Stimulated activated CD4-positive, alpha-beta T cell treated with anti-CD3 and anti-CD28 coated beads, Interleukin-12 subunit alpha, Interleukin-12 subunit beta, amount 100 ng/mL, for 24 hours (primary cell): ENCODE data around the gene GRID1.
"Not testable (repeated sequence)": the region's sequence is repeated elsewhere in the genome, so short reads cannot be mapped to it uniquely, and the experiment has no call there.

Experiments
- DNase-seq, 2 experiments: peaks; one replicate each; pipeline ENCODE4 v3.0.0-alpha.2; 2020; ENCODE audit warnings: low read depth in 2 of 2

The GRID1 gene

DNA sequence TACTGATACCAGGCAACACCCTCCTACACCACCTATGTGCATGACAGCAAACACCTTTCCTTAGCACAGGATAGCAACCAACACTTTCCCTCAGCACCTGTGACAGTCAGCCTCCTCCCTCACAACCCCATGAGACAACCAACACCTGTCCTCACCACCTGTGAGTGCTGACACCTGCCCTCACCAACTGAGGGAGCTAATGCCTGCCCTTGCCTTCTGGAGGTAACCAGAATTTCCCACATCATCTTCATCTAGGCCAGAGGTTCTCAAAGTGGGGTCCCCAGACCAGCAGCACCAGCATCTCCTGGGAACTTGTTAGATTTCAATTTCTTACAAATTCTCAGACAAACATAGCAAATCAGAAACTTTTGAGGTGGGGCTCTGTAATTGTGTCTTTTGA is 112.5 kb downstream of the GRID1 start:
- DNase-seq, result no peak

DNA sequence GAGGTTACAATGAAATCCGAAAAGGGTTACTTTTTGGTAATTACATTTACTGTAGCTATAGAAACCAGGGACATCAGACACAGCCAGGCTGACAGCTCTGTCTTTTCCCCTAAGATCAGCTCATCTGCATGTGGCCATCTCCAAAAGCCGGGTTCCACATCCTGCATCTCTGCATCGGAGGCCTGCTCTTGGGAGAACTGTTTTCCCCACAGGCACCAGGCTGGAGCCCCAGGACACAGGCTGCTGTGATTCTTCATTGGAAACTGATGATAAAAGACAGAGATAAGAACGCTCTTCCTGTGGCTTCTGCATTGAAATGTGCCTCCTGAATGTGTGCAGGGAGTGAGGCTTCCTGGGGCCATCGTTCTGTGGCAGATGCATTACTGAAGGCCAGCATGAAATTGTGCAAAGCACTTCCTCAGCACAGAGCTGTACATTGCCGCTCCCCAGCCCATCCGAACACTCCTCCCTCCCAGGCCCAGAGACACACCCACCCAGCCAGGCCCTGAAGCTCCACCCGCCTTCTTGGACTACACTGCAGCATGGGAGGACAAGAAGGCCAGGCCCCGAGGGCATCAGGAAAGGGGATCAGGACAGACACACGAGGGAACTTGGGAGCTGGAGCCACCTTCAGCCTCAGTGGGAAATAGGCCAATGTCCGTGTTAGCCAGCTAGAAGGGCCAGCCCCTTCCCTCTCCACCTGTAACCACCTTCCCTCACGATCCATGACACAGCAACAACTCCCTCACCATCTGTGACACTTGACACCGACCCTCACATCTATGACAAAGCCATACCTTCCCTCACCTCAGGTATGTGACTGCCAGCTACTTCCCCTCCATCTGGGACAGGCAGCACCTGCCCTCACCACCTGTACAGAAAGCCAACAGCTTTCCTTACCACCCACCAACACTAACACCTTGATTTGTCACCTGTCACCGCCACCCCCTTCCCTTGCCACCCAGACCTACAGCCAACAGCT is 113.2 kb downstream of the GRID1 start:
- no peak for DNase-seq

DNA sequence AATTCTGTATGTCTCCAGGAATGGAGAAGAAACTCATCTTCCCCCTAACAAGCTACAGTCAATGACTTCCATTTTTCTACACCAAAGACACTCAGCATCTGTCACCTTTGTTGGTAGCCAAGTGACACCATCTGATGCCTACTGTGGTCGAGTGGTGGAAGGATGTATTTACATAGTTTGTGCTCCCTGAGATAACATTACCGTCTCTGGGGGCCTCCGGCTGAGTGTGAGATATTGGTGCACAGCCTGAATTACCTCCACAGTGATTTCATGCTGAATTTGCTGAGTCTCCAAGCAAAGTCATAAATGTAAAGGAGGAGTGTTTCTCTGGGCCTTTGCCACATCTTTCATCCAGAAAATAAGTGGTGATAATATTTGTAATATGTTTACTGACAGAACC is 114.0 kb downstream of the GRID1 start:
- DNase-seq, result no peak

DNA sequence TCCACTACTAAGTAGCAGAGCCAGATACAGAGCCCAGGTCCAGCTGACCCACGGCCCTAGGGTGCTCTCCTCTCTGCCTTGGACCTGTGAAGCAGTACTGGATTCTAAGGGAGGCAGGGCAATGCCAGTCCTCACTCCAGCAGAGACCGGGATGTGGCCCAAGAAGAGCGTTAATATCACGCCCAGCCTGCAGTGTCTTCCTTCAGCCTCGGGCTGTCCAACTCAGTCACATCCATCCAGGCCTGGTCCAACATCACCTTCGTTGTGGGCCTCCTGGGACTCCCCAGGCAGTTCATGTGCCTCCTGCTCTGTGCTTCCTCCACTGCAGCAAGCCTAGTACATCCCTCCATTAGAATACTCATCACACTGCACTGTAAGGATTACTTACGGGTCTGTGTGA is 114.5 kb downstream of the GRID1 start:
- no peak for DNase-seq

DNA sequence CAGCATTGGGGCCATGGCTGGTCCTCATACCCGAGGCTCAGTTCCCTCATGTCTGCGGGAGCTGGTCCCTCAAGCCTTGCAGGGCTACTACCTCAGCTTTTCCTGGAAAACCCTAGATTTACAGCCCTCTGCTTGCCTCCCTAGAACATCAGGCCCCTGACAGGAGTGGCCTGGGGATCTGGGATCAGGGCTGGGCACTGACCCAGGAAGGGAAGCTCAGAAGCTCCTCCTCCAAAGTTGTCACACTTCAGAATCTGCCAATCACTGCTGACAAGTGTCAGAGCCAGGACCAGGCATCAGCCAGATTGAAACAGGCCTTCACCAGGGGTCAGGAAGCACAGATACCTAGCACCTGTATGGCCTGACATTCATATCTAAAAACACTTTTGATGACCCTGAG is 115.2 kb downstream of the GRID1 start:
- DNase-seq, result no peak

DNA sequence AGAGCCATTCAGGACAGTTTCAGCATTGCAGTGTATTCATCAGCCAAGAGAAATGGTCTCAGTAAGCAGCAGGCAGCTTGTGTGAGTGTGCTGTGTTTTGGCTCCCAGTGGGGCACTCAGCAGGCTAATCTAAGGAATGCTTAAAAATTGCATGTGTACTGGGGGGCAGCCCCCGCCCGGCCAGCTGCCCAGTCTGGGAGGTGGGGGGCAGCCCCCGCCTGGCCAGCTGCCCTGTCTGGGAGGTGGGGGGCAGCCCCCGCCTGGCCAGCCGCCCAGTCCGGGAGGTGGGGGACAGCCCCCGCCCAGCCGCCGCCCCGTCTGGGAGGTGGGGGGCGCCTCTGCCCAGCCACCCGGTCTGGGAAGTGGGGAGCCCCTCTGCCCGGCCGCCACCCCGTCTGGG is 116.2 kb downstream of the GRID1 start:
- no peak for DNase-seq

DNA sequence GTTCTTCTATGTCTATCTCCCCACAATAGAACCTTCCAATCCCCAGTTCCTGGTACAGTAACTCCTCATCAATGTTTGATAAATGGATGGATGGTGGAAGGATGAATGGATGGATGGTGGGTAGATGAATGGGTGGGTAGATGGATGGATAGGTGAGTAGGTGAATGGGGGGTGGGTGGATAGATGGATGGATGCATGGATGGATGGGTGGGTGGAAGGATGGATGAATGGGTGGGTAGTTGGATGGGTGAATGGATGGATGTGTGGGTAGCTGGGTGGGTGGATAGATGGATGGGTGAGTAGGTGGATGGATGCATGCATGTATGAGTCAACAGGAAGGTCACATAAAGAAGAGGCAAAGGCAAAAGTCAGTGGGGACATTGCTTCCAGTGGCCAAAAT is 116.8 kb downstream of the GRID1 start:
- no peak for DNase-seq

DNA sequence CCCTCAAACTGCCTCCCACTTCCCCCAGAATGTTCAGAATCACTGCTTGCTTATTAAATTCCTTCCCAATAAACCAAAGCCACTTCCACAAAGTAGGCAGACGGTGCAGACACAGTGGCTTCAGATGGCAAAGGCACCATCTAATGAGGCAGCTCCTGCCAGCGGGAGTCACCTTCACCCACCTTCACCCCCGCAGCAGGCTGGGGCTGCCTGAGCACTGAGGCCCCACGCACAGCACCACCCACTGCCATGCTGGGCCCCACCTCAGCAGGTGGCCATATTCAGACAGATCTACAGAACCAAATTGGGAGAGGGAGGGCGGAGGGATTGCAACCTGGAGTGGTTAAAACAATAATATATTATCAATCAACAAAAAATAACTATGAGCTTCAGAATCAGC is 118.5 kb downstream of the GRID1 start:
- no peak for DNase-seq

DNA sequence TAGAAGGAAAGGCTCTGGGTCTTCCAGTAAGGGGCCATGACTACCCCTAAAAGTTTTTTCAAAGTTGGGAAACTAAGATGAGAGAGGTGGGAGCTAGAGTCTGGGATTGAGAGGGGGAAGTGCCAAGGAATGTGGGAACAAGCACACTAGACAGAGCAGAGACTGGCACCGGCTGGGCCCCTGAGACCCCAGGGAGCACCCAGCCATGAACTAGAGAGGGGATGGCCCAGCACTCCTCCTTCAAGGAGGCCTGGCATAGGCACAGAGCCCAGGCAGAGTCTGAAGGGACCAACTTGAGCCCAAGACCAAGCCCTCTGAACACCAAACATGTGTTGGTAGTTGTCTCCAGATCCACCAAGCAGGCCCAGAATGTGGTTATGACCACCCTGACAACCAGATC is 119.0 kb downstream of the GRID1 start:
- no peak for DNase-seq

DNA sequence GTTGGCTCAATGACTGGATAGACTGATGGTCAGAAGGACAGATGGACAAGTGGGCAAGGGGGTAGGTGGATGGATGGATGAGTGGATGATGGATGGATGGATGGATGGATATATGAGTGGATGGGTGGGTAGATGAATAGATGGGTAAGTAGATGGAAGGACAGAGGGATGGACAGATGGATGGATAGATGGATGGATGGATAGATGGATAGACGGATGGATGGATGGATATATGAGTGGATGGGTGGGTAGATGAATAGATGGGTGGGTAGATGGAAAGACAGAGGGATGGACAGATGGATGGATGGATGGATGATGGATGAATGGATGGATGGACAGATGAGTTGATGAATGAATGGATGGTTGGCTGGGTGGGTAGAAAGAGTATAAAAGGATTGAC is 119.5 kb downstream of the GRID1 start:
- DNase-seq, result no peak

DNA sequence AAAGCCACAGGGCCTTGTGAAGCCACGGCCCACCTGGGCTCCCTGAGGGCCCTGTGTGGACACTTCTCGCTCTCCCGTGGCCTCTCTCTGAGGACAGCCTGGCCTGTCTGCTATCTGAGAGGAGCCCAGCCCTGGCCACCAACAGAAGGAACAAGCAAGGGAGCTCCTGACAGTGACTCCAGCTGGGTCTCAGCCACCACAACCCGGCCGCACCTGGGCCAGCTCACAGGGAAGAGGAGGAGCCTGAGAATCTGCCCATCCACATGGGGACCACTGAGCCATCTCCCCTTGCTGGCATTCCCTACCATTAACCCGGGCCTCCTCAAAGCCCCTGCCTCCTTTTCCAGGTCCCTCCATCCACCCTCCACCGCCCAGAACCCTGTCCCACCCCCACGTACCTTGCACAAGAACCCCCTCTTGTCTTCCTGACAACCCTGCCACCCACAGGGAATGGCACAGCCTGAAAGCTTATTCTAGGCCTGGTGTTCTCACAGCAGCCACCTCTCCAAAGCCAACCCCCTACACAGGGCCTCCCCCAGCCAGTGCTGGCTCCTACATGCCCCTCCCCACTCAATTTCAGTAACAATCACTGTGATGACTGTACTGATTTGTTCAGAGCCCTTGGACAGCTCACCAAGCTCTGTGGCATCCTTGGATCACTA is 120.2 kb downstream of the GRID1 start:
- no peak for DNase-seq

DNA sequence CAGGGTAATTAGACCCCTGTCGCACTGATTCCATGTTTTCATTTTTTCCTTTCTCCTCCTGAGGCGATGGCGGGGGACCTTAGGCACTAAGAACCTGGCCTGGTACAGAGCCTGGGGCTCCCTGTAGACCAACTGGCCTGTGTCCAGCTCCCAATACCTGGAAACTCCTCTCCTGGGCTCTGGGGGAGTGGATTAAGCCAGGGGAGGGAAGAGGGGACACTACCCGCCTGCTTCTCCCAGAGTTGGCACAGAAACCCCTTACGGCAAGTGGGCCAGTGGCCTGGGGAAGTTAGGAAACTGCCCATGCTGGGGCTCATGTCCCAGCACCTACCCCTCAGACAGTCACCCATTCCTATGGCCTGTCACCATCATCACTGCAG is 121.6 kb downstream of the GRID1 start:
- DNase-seq, result no peak

DNA sequence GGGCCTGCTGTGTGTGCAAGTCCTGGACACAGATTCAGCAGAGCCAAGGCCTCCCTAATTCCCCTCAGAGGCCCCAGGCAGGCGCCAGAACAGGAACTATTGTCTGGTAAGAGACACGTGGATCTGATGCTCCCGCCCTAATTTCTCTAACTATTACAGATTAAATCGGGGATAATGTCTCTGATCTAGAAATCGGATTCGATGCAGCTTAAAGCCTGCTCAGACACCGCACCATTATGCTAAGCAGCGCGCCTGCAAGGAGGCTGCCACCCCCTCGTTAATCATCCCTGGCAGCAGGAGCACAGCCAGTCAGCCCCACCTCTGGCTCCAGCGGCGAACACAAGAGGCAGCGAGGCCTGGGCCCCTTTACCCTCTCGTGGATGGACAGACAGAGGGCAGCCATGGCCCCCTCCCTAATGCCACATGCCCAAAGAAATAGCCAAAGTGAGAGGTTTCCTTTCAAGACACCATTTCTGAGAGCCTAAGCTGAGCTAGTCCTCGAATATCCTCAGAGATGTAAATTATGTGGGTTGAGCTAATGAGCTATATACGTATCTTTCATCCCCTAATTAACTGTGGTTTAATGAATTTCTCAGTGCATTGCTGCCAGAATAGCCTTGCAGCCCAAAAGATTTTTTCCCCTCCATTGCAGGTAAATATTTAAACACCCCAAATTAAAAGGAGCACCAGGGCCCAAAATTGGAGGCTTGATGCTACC is 122.1 kb downstream of the GRID1 start:
- DNase-seq, result no peak

DNA sequence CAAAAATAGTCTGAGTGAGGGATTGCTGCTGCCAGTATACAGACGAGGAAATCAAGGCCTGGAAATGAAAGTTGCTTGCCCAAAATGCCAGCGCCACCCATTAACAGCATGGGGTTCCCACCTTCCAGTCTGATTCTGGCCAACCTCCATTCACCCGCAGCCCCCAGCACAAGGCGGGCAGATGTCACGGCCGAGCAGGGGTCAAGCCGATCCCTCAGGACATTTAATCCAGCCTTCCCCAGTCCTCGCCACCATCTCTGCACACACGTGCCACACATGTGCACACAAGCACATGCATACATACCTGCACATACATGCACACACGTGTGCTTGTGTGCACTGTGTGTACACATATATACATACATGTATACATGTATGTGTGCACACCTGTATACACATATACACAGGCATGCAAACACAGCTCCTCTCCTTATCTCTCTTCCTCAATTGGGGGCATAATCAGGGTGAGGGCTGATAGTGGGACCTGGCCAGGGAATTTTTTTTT is 122.9 kb downstream of the GRID1 start:
- DNase-seq, result no peak

DNA sequence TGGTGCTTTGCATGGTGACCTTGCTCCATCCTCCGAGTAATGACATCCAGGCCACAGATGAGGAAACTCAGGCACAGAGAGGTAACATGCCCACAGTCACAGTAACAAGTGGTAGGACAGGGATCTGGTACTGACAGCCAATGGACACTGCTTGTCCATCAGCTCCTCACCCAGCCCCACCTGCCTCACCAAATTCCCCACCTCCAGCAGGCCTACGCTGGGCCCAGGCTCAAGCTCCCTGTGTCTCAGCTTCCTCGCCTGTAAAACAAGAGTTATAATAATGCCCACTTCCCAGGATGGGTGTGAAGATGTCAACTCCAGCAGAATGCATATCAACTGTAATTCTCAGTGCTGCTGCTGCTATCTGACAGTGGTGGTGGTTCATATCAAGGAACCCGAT is 123.8 kb downstream of the GRID1 start:
- no peak for DNase-seq

DNA sequence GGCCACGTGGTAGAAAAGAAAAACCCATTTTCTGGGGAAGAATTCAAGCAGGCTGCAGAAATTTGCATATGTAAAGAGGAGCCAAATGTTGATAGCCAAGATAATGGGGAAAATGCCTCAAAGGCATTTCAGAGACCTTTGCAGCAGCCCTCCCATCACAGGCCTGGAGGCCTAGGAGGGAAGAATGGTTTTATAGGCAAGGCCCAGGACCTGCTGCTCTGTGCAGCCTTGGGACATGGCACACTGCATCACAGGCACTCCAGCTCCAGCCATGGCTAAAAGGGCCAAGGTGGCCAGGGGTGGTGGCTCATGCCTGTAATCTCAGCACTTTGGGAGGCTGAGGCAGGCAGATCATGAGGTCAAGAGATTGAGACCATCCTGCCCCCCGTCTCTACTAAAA is 128.5 kb downstream of the GRID1 start:
- not testable (repeated sequence) for DNase-seq

DNA sequence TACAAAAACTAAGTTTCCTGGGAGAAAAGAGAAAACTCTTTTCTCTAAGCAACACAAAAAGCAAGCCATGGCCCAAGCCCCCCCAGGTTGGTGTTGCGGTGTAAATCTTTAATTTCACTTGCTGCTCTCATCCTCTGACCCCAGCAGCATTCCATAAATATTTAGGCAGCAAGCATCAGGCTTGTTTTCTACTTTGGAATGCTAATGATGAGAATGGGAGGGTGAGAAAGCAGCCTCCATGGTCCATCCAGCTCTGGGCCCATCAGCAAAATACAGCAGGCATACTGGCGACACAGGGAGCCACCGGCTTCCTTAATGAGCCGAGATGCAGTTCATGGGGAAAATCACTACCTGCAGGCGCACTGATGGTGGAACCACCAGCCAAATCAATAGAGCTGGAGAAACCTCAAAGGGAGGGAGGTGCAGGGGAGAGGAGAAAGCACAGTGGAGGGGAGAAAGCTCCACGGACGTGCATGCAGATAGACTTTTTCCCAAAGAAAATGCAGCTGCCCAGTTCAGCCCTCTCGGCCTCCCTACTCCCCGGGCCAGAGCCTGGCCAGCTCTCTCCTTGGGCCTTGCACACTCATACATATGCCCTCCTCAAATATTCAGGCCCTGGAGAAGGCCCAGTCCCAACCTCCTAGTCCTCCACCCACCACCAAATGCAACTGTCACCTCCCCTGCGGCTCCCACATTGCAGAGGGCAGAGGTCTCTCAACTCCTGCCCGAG is 131.9 kb downstream of the GRID1 start:
- no peak for DNase-seq

DNA sequence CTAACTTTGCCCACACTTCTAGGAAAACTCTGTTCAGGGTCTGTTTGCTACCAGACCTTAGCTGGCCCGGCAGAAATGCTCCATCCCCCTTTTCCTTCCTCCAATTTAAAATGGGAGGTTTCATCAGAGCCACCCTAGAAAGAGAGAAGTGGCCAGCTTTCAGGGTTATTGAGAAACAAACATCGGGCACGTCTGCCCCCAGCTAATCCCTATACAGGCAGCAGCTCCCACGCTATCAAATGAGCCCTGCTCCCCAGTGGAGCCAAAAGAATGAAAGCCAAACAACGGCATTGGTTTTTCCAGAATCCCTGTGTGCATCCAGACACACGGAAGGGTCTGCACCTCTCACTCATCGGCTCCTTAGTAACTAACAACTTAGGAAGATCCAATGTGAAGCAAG is 132.5 kb downstream of the GRID1 start:
- no peak for DNase-seq

DNA sequence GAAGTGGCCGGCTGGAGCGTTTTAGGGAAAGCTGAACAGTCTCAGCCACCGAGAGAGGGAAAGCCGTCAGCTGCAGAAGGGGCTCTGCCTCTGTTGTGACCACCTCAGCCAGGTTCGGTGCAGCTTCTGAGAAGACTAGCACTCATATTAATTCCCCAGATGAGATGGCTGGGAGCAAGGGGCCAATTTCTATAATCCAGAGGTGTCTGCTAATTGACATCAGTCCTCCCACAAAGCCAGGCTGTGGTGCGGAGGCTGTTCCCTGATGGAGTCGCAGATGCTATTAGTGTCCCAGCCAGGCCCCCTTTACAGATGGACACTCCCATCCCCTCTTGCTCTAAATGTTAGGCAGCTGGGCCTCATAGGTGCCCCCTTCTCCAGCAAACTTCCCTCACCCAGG is 133.5 kb downstream of the GRID1 start:
- no peak for DNase-seq

DNA sequence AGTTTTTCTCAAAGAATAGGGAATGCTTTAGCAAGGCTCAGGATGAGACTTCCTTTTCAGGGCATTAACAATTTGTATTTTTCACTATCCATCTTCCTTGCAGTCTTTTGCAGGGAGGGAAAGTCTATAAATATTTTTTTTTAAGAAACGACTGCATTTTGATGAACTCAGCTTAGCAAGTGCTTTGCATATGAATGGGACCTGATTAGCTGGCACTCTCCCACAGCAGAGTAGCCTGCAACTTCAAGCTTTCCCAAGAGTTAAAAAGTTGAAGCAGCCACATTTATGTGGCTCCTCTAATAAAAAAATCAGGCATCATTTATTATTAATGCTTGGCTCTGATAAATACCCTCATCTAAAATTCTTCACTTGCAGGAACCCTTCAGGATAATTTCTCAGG is 134.0 kb downstream of the GRID1 start:
- DNase-seq, result no peak

DNA sequence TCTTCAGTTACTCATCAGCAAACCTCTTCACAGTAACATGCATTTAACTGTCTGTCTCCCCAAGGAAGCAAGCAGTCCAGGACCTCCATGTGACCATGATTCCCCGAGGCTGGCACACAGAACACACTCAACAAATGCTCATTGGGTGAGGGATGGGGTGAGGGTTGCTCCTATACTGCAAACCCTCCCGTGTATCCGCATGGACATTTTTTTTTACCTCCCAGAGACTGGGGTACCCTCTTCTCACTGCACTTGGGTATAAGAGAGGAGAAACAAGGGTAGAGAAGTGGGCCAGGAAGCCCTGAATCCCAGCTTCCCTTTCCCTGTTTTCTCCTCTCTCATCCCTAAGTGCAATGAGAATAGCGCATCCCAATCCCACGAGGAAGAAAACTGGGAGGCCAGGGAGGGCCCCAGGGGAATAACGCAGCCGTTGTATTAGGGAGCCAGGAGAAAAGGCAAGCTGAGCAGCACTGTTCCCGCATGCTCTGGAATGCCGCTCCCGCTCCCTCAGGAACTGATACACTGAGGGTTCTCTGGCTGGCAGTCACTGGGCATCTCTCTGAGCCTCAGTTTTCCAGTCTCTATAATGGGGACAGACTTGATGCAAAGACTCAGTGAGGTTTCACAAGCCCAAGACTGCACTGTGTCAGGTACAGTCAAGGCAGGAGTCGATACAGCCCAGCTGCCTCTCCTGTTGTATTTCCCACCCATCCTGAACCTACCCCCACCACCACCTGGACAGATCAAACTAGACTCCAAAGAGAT is 134.6 kb downstream of the GRID1 start:
- DNase-seq, result no peak
